CD4-positive, alpha-beta T cell treated with Interleukin-4 for 4 hours (primary cell): ENCODE results near the gene SPTBN4.

Source experiments
- DNase-seq: peaks from one replicate; pipeline ENCODE4 v3.0.0-alpha.2; 2020

SPTBN4 gene

GRCh38 chr19:40607311-40608239 lies 140.8 kb downstream of the SPTBN4 start:
- DNase-seq = no peak

DNA sequence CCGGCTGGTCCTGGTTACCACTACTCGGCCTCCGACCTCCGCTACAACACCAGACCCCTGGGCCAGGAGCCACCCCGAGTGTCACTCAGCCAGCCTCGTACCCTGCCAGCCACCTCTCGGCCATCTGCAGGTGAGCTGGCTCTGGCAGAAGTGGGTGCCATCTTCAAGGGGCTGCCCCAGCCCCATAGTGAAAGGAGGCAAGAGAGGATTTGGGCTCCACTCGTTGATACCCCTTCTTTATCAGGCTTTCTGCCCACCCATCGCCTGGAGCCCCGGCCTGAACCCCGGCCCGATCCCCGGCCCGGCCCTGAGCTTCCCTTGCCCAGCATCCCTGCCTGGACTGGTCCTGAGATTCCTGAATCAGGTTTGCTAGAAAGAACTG lies 141.4 kb downstream of the SPTBN4 start:
- no peak for DNase-seq

DNA sequence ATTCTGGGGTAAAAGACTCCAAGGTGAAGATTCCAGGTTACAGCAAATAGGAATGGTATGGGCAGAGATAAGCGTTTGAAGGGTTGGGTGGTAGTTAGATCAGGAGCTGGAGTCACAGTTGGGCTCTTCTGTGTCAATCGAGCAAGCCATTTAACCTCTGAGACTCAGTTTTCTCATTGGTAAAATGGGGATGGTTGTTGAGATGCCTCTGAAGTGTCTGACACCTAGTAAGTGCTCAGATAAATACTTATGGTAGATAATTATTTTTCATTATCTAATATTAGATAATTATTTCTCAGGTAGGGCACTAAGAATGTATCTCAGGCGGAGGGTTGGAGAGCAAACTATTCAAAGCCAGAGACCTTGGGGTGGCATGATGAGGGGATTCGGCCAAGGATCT lies 142.2 kb downstream of the SPTBN4 start:
- no peak for DNase-seq

GRCh38 chr19:40609561-40610395 lies 143.0 kb downstream of the SPTBN4 start:
- peak; percentile 81 for DNase-seq

DNA sequence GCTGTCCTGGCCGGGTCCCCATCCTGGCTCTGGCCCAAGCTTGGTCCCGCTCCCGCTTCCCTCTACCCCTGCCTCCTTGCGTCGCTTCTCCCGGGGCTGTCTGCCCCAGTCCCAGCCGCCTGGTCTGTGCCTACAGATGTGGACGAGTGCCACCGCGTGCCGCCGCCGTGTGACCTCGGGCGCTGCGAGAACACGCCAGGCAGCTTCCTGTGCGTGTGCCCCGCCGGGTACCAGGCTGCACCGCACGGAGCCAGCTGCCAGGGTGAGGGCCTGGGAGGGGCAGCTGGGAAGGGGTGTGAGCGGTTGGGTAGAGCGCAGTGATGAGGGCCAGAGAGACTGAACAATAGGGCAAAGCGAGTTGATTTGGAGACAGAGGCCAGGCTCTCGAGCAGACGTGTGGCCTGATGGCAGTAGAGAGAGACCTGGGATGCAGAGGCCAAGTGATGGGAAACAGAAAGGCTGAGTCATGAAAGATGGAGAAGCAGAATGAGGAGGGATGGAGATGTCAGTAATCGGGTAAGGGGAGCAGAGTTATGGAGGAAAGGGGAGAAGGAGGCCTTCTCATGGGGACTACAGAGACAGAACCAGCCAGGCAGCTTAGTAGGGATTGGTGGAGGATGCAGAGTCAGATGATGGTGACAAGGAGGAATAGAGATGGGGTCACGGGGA lies 143.7 kb downstream of the SPTBN4 start:
- peak; percentile 56 for DNase-seq

- DNase-seq = peak; percentile 41
Observed at GRCh38 chr19:40611096-40611495, 144.3 kb downstream of the SPTBN4 start.

DNA sequence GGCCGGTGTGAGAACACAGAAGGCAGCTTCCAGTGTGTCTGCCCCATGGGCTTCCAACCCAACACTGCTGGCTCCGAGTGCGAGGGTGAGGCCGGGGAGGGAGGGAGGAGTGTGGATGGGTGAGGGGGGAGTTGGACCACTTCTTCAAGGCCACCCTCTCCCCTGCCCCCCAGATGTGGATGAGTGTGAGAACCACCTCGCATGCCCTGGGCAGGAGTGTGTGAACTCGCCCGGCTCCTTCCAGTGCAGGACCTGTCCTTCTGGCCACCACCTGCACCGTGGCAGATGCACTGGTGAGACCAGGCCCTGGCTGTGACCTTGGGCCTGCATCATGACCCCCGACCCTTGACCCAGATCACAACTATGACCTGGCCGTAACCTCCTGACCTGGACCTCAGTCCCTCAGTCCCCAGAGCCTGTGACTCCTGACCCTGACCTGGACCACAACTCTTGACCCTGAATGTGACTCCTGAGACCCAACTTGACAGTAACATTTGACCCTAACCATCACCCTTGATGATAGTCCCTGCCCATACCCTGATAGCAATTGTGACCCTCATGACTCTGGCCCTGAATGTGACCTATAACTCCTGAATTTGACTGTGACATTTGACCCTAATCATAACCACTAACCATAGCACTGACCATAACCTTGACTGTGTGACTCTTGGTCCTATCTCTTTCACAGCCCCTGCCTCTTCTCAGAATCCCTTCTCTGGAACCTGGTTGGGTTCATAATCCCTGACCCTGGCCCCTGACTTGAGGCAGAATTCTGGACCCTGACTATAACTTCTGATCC lies 145.3 kb downstream of the SPTBN4 start:
- no peak for DNase-seq

GRCh38 chr19:40612831-40613689 lies 146.3 kb downstream of the SPTBN4 start:
- DNase-seq = peak; percentile 22

DNA sequence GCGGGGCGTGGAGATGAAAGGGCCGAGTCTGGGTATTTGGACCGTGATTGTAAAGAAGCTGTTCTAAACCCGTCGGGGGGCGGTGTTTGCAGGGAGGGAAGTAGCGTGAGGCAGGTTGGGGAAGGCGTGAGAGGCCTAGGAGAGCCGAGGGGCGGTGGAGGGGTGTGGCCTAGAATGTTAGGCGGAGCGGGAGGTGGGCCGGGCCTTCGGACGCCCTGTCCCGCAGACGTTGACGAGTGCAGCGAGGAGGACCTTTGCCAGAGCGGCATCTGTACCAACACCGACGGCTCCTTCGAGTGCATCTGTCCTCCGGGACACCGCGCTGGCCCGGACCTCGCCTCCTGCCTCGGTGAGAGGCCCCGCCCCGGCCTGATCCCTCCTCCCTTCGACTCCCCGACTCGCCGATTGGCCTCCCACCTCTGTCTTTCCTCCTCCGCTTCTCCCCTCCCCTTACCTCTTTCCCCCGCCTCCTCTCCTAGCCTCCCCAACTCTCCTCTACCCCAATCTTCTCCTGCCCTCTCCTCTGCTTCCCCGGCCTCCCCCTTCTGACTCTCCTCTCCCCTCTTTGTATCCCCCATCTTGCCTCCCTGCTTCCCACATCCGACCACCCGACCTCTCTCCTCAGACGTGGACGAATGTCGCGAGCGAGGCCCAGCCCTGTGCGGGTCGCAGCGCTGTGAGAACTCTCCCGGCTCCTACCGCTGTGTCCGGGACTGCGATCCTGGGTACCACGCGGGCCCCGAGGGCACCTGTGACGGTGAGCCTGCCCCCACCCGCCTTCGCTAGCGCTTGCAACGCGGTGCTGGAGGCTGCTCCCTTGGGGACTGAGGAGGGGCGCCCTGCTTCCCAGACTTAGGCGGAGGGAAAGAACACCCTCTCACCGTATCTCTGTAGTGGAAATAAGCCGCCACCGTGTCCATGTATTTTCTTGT lies 147.2 kb downstream of the SPTBN4 start:
- DNase-seq = peak; percentile 77

DNA sequence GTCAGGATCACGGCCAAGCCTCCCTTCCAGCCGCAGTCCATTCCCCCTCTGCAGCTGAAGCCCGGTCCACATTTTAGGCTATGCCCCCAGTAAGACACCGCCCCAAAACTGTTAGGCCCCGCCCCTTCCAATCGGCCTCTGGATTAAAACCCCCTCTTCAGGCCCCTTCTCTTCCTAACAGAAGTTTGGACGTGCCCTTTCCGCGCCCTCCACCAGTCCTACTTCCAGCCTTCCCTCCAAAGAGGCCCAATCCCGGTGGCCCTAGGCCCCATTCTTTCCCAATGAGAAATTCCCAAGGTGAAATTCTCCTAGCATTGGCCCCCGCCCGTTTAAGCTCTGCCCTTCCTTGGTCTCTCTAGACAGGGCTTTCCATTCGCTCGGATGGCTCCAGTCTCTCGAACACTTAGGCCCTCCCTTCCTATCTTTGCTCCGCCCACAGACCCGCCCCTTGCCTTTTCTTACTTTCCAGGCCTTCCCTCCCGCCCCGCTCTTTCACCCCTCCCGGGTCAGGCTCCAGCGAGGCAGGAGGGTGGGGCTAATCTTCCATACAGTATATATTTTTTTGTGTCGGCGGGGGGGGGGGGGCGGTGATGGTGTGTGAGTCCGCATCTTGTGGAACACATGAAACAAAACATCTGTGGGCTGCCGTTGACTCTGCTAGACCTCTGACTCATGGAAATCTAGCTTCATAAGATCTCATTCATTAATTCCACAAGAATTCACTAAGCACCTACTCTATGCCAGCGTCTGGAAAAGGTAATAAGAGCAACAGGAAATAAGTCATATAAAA lies 148.0 kb downstream of the SPTBN4 start:
- peak; percentile 87 for DNase-seq

- DNase-seq = no peak
Observed at GRCh38 chr19:40616178-40616577, 149.4 kb downstream of the SPTBN4 start.

DNA sequence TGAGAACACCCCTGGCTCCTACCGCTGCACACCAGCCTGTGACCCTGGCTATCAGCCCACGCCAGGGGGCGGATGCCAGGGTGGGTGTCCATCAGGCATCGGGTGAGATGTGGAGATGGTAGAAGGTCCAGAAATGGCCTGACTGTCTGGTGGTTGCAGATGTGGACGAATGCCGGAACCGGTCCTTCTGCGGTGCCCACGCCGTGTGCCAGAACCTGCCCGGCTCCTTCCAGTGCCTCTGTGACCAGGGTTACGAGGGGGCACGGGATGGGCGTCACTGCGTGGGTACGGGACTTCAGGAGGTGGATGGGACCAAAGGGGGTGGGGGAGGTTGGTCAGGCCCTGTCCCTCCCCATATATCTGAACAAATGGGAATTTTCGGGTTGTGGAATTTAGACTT lies 150.1 kb downstream of the SPTBN4 start:
- no peak for DNase-seq

DNA sequence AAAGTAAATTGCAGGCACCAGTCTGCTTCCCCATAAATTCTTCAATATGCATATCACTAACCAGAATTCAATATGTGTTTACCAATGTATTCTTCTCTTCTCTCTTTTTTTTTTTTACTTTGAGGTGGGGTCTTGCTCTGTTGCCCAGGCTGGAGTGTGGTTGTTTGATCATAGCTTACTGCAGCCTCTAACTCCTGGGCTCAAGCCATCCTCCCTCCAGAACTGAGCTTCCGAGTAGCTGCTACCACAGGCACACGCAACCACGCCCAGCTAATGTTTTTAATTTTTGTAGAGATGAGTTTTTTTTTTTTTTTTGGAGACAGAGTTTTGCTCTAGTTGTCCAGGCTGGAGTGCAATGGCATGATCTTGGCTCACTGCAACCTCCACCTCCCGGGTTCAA lies 151.2 kb downstream of the SPTBN4 start:
- DNase-seq = no peak

GRCh38 chr19:40619333-40620160 lies 152.7 kb downstream of the SPTBN4 start:
- no peak for DNase-seq

DNA sequence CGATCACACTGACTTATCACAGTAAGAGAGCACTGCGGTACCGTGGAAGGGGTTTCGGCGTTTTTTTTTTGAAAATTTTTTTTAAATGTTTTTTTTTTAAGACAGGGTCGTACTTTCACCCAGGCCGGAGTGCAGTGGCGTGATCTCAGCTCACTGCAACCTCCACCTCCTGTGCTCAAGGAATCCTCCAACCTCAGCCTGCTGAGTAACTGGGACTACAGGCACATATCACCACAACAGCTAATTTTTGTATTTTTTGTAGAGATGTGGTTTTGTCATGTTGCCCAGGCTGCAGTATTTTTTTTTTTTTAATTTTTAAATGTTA lies 153.3 kb downstream of the SPTBN4 start:
- no peak for DNase-seq

- DNase-seq = no peak
Observed at GRCh38 chr19:40621283-40621682, 154.5 kb downstream of the SPTBN4 start.

GRCh38 chr19:40621966-40622772 lies 155.4 kb downstream of the SPTBN4 start:
- no peak for DNase-seq

- DNase-seq = no peak
Observed at GRCh38 chr19:40622773-40623075, 155.9 kb downstream of the SPTBN4 start.
